Measurements from ENCODE around the gene AEBP1. TPM values are rescaled to one million over a fixed set of nuclear protein-coding genes. Genes with fewer than 3 reads are reported as not detected.
"Not testable (repeated sequence)": the region's sequence is repeated elsewhere in the genome, so short reads cannot be mapped to it uniquely, and the experiment has no call there.

The AEBP1 gene
- total RNA-seq, 2 experiments from 2014 or later: 4.1 to 4.8 TPM

GRCh38 chr7:44126574-44126973 lies 22.4 kb downstream of the AEBP1 start:
- DNase-seq; POLR2A ChIA-PET; H3K36me3 Mint-ChIP-seq (ENCODE audit: low read depth); H3K27ac Mint-ChIP-seq; H3K4me3 Mint-ChIP-seq; CTCF ChIA-PET; H3K9me3 Mint-ChIP-seq: not testable (repeated sequence)
- H3K4me1 Mint-ChIP-seq: peaks cover 16% of the 10 kb centered on the region
- peaks cover 12% of the 10 kb centered on the region for H3K27me3 Mint-ChIP-seq

- Mint-ChIP-seq H3K4me1 (peaks cover 10% of the 10 kb centered on the region), H3K27ac (no peak overlapping the region), H3K9me3 (no peaks in the 10 kb centered on the region), H3K36me3 (ENCODE audit: low read depth) (no peaks in the 10 kb centered on the region), H3K4me3 (no peak overlapping the region), H3K27me3 (peaks cover 12% of the 10 kb centered on the region)
- no peak for DNase-seq
- POLR2A ChIA-PET: no interaction called here
- CTCF ChIA-PET: interaction anchor here (0.6 kb wide), 1 partner anchor 20 kb away, joined by 3 read pairs; no protein-coding TSS in a partner anchor
Measured at GRCh38 chr7:44127161-44127560, 23.0 kb downstream of the AEBP1 start.

GRCh38 chr7:44128721-44129582 lies 24.8 kb downstream of the AEBP1 start:
- no peak overlapping the region for H3K27ac Mint-ChIP-seq
- no peak for DNase-seq
- H3K4me3 Mint-ChIP-seq: no peak overlapping the region
- H3K9me3 Mint-ChIP-seq: no peaks in the 10 kb centered on the region
- ChIA-PET CTCF (no interaction called here), POLR2A (no interaction called here)
- H3K36me3 Mint-ChIP-seq (ENCODE audit: low read depth): no peaks in the 10 kb centered on the region
- peaks cover 12% of the 10 kb centered on the region for H3K27me3 Mint-ChIP-seq
- H3K4me1 Mint-ChIP-seq: peaks cover 3% of the 10 kb centered on the region

GRCh38 chr7:44131173-44132029 lies 27.3 kb downstream of the AEBP1 start:
- DNase-seq: no peak
- H3K4me3 Mint-ChIP-seq: no peak overlapping the region
- CTCF ChIA-PET: interaction anchor here (0.6 to 1.0 kb wide), 3 partner anchors 11 to 328 kb away, joined by 3 read pairs; no protein-coding TSS in a partner anchor
- no peaks in the 10 kb centered on the region for H3K4me1 Mint-ChIP-seq
- POLR2A ChIA-PET: no interaction called here
- no peaks in the 10 kb centered on the region for H3K36me3 Mint-ChIP-seq (ENCODE audit: low read depth)
- H3K27ac Mint-ChIP-seq: peak overlapping the region; percentile 9
- H3K9me3 Mint-ChIP-seq: no peaks in the 10 kb centered on the region
- peaks cover 3% of the 10 kb centered on the region for H3K27me3 Mint-ChIP-seq

- no peaks in the 10 kb centered on the region for H3K4me1 Mint-ChIP-seq
- H3K4me3 Mint-ChIP-seq: no peak overlapping the region
- no peak for DNase-seq
- H3K9me3 Mint-ChIP-seq: no peaks in the 10 kb centered on the region
- ChIA-PET CTCF (interaction anchor here (1.7 kb wide), 1 partner anchor 17 kb away, joined by 4 read pairs; no protein-coding TSS in a partner anchor), POLR2A (no interaction called here)
- H3K27me3 Mint-ChIP-seq: peaks cover 3% of the 10 kb centered on the region
- no peaks in the 10 kb centered on the region for H3K36me3 Mint-ChIP-seq (ENCODE audit: low read depth)
- no peak overlapping the region for H3K27ac Mint-ChIP-seq
Measured at GRCh38 chr7:44132039-44132438, 27.9 kb downstream of the AEBP1 start.

- Mint-ChIP-seq H3K9me3 (no peaks in the 10 kb centered on the region), H3K4me3 (no peak overlapping the region), H3K36me3 (ENCODE audit: low read depth) (no peaks in the 10 kb centered on the region), H3K27ac (no peak overlapping the region), H3K27me3 (no peaks in the 10 kb centered on the region), H3K4me1 (no peaks in the 10 kb centered on the region)
- CTCF ChIA-PET: interaction anchor here (1.0 to 1.7 kb wide), 3 partner anchors 11 to 20 kb away, joined by 3 to 5 read pairs (median 4); no protein-coding TSS in a partner anchor
- POLR2A ChIA-PET: interaction anchor here (0.7 kb wide), 1 partner anchor 141 kb away, joined by 4 read pairs; no protein-coding TSS in a partner anchor
- DNase-seq: no peak
Measured at GRCh38 chr7:44133295-44133694, 29.1 kb downstream of the AEBP1 start.

GRCh38 chr7:44134943-44135628 lies 30.9 kb downstream of the AEBP1 start:
- DNase-seq: no peak
- H3K4me1 Mint-ChIP-seq: no peaks in the 10 kb centered on the region
- H3K27me3 Mint-ChIP-seq: no peaks in the 10 kb centered on the region
- no peak overlapping the region for H3K27ac Mint-ChIP-seq
- no peak overlapping the region for H3K4me3 Mint-ChIP-seq
- no peaks in the 10 kb centered on the region for H3K36me3 Mint-ChIP-seq (ENCODE audit: low read depth)
- CTCF ChIA-PET: interaction anchor here (0.7 kb wide), 1 partner anchor 25 kb away, joined by 4 read pairs; no protein-coding TSS in a partner anchor
- no peaks in the 10 kb centered on the region for H3K9me3 Mint-ChIP-seq
- POLR2A ChIA-PET: no interaction called here

GRCh38 chr7:44136731-44137130 lies 32.6 kb downstream of the AEBP1 start:
- no peak for DNase-seq
- Mint-ChIP-seq H3K27ac (no peak overlapping the region), H3K36me3 (ENCODE audit: low read depth) (no peaks in the 10 kb centered on the region), H3K4me3 (no peak overlapping the region), H3K27me3 (no peaks in the 10 kb centered on the region), H3K9me3 (no peaks in the 10 kb centered on the region), H3K4me1 (no peaks in the 10 kb centered on the region)
- ChIA-PET CTCF (interaction anchor here (1.3 kb wide), 1 partner anchor 10 kb away, joined by 4 read pairs; no protein-coding TSS in a partner anchor), POLR2A (no interaction called here)

- ChIA-PET POLR2A (no interaction called here), CTCF (no interaction called here)
- no peaks in the 10 kb centered on the region for H3K9me3 Mint-ChIP-seq
- no peaks in the 10 kb centered on the region for H3K4me1 Mint-ChIP-seq
- peaks cover 4% of the 10 kb centered on the region for H3K27me3 Mint-ChIP-seq
- no peak for DNase-seq
- no peaks in the 10 kb centered on the region for H3K36me3 Mint-ChIP-seq (ENCODE audit: low read depth)
- no peak overlapping the region for H3K4me3 Mint-ChIP-seq
- H3K27ac Mint-ChIP-seq: no peak overlapping the region
Measured at GRCh38 chr7:44138698-44139097, 34.6 kb downstream of the AEBP1 start.

- Mint-ChIP-seq H3K4me1 (no peaks in the 10 kb centered on the region), H3K36me3 (ENCODE audit: low read depth) (no peaks in the 10 kb centered on the region), H3K4me3 (no peak overlapping the region), H3K27me3 (peaks cover 6% of the 10 kb centered on the region), H3K9me3 (no peaks in the 10 kb centered on the region), H3K27ac (no peak overlapping the region)
- no peak for DNase-seq
- ChIA-PET CTCF (no interaction called here), POLR2A (no interaction called here)
Measured at GRCh38 chr7:44139311-44140010, 35.3 kb downstream of the AEBP1 start.

GRCh38 chr7:44140341-44140740 lies 36.2 kb downstream of the AEBP1 start:
- Mint-ChIP-seq H3K27ac (no peak overlapping the region), H3K4me1 (peaks cover 4% of the 10 kb centered on the region), H3K4me3 (no peak overlapping the region), H3K9me3 (no peaks in the 10 kb centered on the region), H3K36me3 (ENCODE audit: low read depth) (no peaks in the 10 kb centered on the region), H3K27me3 (peaks cover 10% of the 10 kb centered on the region)
- POLR2A ChIA-PET: no interaction called here
- CTCF ChIA-PET: no interaction called here
- DNase-seq: no peak

- Mint-ChIP-seq H3K4me3 (no peak within 1 kb of the TSS), H3K36me3 (ENCODE audit: low read depth) (no peaks in the 10 kb centered on the region), H3K4me1 (peaks cover 8% of the 10 kb centered on the region), H3K9me3 (no peaks in the 10 kb centered on the region), H3K27ac (no peak within 1 kb of the TSS), H3K27me3 (peaks cover 13% of the 10 kb centered on the region)
- ChIA-PET POLR2A (no interaction called here), CTCF (interaction anchor here (0.8 to 1.4 kb wide), 2 partner anchors 12 to 16 kb away, joined by 3 to 4 read pairs; no protein-coding TSS in a partner anchor)
- DNase-seq: no peak
Measured at GRCh38 chr7:44141221-44141850, 37.2 kb downstream of the AEBP1 start, which contains the start of gene MYL7. Gene MYL7 (minus strand): TSS chr7:44141332. CDS start chr7:44141305, 27 bp downstream.

Data from activated CD4-positive, alpha-beta T cell treated with anti-CD3 and anti-CD28 coated beads, Interleukin-2, amount 10 ng/mL, durations not matched to agents 7 days and 5 days (primary cell).